Fibroblast of gingiva (primary cell): ENCODE data around the gene ATP4A.

Source experiments
- DNase-seq: peaks from one replicate; pipeline ENCODE4 v3.0.0-alpha.2; 2011; ENCODE audit warnings: low read depth

Gene ATP4A

DNA sequence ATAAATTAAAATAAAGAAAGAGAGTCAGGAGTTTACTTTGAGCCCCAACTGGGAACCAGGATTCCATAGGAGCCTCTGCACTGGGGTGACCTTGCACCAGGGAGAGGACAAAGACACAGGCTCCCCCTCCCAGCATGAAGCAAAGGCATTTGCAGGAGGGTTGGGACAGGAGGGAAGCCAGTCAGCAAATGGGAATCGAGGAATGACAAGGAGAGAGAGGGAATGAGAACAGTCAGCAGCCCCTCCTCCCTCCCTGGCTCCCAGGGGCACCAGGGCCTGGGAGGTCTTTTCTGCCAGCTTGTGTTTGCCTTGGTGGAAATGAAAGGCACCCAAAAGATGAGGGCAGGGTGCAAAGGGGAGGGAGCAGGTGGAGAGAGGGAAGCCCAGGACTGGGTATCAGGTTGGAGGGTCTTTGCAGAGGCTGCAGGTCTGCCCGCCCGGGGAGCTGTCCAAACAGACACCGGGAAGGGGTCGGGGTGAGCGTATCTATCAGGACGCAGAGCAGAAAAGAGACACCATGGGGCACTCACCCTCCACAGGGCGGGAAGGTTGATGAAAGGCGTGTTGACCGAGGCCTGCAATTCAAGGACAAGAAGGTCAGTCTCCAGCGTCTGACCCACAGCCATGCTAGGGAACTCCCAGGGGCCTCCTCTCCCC lies 39.1 kb downstream of the ATP4A start:
- no peak for DNase-seq

GRCh38 chr19:35522745-35523327 lies 40.6 kb downstream of the ATP4A start:
- no peak for DNase-seq

DNA sequence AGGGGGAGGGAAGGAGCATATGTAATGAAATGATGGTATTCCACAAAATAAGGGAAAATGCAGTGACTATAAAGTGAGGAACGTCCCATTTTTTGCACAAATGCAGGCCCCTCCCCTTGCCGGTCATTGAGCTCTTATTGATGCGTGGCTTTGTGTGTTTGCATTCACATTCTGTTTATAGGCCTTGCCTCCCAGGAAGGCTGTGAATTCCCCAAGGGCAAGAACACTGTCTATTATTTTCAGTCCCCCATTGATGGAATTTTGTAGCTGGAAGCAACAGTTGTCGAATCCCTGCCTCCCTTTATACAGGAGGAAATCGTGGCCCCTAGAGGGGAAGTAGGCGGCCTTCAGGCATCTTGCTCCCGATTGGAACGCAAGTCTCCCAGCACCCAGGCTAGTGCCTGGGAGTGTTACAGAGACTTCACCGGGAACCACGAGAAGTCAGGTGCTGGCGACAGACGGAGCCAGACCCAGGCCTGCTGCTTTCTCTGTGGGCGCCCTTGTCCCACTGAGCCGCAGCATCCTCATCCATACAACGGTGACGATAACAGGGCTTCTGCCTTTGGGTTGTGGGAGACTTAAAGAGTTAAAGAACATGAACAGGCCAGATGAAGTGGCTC lies 42.2 kb downstream of the ATP4A start:
- DNase-seq = no peak

DNA sequence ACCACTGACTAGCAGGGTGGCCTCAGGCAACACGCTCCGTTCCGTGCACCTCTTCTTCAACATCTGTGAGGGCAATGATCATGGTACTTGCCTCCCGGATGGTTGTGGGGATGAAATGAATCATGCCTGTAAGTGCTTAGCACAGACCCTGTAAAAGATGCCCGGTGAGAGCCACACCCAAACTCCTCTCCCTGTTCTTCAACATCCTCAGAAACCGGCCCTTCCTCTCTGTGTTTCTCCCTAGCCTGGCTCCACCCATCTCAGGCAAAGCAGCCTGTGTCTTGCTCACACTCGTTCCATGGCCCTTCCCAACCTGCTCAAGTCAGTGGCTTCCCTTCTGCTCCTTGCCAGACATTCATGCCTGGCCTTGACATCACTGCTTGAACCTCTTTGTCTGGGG lies 44.2 kb downstream of the ATP4A start:
- no peak for DNase-seq

DNA sequence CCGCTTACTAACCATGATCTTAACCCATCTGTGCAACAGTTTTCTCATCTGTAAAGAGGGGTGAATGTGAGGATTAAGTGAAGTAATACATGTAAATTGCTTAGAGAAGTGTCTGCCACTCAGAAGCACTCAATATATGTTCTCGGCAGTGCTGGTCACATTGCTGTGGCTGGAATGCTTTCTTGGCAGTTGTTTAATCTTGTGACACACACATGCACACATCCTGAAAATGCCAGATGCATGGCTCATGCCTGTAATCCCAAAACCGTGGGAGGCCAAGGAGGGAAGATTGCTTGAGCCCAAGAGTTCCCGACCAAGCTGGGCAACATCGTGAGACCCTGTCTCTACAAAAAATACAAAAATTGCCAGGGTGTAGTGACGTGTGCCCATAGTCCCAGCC lies 45.1 kb downstream of the ATP4A start:
- DNase-seq = peak; percentile 93

GRCh38 chr19:35517342-35517741 lies 46.1 kb downstream of the ATP4A start:
- no peak for DNase-seq

DNA sequence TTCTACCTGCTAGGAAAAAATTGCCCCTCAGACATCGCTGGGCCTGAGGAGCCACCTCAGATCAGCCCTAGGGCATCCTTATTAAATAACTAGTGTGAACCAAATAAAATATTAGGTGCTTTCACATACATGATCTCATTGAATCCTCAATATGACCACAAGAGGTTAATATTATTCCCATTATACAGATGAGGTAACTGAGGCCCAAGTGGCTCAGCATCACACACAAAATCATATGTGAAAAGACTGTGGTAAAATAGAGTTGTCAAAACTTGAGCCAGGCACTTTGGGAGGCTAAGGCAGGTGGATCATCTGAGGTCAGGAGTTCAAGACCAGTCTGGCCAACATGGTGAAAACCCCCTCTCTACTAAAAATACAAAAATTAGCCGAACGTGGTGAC lies 47.1 kb downstream of the ATP4A start:
- DNase-seq = no peak

DNA sequence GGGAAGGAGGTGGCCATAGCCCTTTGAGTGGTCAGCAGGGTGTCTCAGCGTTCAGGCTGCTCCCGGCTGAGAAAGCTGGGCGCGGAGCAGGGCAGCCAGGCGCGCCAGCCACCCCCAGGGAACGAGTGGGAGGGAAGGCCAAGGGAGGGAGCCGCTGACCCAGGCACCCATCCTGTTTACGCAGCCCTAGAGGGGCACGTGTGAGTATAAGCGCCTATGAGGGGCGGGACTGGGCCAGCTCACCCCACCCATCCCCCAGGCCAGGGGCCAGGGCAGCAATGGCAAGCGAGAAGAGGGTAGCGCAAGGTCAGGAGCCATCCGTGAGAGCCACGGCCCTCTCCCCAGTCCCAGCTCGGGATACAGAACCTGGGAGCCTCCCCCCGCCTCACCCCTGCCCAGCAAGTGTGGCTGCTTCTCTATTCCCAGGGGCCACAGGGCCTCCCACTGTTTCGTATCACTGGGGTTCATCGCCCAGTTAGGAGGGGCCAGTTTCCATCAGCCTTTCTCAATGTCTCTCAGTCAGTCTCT lies 49.1 kb downstream of the ATP4A start:
- peak; percentile 13 for DNase-seq

DNA sequence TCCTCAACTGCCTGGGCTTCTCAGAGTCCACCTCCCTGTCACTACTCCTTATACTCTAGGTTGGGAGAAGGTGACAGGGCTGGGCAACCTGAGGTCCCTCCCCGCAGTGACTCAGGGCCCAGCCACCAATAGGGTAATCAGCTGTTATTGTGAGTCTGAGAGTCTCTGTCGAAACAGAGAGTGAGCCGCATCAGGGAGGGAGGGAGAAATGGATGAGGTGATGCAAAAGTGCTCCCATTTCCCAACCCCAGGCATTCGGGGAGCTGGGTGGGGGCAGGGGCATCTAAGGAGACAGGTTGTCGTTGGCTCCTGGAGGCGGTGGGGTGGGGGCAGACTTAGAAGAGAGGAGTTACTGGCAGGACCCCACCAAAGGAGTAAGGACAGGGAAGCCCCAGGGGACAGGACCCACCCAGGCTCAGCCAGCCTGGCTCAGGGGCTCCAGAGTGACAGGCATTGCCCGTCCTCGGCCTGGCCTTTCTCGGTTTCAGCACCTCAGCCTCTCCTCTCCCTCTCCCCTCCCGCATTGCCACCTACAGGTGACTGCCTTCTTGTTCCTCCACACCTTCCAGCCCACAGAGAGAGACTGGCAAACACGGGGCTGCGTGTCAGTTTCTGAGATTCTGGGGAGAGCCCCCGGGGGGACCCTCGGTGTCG lies 49.7 kb downstream of the ATP4A start, which contains the start of gene DMKN:
Gene DMKN, minus strand, starts transcription at position 22 of the 654 bp plus-strand sequence. CDS start 174 bp downstream, outside the sequence.
- DNase-seq = peak; percentile 62

DNA sequence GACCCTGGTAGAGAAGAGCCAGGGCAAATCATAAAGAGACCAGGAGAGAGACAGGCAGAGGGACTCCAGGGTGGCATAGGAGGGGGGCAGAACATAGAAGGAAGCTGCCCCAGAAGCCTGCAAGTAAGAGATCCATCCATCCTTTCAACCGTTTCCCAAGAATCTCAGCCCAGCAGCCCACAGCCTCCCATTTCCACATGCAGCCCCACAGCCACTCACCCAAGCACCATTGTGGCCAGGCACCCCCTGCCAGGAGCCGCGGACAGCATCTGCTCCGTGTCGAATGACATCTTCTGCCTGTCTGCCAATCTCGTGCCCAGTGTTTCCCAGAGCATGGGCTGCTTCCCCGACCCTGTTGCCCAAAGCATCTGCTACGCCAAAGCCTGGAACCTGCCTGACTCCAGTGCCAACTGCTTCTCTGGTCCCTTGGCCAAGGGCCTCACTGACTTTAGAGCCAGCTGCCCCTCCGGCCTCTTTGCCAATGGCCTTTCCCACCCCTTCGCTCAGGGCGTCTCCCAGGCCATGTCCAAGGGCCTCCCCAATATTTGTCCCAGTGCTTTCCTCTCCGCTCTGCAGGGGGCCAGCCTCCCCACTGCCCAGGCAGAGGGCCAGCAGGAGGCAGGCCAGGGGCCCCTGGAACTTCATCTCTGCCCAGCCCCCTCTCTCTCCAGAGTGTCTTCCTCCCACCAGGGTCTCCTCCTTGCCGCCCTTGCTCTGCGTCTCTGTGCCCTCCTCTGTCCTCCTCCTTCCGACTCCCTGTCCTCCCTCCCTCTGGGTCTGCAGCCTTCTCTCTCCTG lies 50.4 kb downstream of the ATP4A start:
- DNase-seq = no peak

DNA sequence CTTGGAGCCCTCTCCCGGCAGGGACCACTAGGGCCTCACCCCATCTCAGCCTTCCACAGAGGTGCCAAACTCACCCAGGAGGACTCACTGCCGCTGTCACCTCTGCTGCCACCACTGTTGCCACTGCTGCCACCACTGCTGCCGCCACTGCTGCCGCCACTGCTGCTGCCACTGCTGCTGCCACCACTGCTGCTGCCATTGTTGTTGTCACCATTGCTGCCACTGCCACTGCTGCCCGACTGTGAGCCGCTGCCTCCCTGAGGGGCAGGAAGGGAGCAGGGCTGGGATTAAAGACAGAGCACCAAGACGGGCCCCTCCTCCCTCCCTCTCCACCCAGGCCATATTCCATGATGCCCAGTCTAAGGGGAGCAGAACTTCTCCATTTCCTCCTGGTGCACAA lies 52.1 kb downstream of the ATP4A start:
- no peak for DNase-seq

DNA sequence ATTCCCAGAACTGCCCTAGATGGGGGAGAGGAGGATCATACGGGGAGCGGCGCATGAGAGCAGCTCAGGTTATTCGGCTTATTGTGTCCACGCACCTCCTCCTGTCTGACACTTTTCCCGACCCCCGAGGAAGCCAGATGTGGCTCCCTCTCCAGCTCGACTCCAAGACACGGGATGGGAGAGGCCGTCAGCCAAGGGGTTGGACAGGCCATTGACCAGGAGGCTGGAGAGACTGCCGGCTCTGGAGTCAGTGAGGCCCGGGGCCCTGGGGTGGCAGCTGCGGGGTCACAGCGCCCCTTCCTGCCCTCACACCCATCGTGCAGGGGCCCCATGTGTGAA lies 52.9 kb downstream of the ATP4A start:
- no peak for DNase-seq

DNA sequence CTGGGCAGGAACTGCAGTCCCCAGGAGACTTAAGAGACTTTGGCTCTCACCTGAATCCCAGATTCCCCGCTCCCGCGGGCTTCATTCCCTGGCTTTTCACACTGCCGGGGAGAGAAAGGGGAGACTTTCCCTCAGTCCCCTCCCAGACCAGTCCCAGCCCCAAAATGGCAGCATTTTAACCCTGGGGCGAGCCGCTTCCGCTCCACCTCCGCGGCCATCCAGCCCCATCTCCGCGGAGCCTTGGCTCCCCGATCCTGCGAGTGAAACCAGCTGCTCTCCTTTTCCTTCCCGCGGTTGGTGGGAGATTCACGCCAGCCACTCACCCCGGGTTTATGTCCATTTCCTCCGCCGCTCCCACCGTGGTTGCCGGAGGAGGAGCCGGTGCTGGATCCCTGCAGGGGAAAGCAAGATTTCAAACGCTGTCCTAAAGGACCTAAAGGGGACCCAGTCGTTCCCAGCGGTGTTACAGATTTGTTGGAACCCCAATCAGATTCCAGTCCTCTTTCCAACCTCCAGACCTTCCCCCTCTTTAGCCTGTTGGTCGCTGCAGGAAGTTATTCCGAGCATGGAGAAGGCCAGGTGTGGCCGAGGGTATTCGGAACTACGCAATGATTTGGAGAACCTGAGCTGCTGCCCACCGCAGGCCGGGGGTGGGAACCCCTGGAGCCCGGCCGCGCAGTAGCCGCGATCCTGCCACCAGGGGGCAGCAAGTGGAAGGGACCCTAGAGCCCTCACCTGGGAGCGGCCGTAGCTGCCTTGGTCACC lies 53.4 kb downstream of the ATP4A start:
- DNase-seq = no peak

DNA sequence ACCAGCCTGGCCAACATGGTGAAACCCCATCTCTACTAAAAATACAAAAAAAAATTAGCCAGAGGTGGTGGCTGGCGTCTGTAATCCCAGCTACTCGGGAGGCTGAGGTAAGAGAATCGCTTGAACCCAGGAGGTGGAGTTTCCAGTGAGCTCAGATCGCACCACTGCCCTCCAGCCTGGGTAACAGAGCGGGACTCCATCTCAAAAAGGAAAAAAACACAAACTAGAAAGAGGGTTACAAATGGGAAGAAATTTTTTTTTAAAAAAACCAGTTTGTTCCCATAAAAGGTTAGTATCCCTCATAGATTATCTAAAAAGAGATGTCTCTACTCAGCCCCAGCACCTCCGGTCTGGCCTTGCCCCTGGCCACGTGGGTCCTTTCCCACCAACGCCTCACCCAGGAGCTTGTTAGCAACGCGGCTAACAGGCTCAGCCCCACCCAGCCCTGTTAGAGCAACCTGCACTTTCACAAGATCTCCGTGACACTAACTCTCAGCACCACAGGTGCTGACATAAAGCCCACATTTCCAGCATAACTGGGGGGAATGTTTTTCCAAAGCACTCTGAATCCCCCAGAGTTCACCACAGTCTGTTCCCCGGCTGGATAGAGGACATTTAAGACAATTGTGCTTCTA lies 54.3 kb downstream of the ATP4A start:
- no peak for DNase-seq

DNA sequence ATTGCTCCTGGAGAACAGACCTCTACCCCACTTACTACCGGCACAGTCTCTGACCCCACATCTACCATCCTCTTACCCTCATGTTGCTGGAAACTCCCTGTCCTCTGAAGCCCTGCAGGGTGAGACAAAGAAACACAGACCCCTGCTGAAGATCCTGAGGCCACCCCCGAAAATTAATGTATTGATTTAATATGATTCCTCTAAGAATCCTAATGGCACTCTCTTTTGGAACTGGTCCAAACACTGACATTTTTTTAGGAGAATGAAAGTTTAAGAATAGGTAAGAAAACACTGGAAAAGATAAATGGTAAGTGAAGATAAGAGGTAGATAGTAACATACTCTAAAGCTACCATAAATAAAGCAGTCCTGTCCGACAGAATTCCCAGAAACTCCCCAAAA lies 55.3 kb downstream of the ATP4A start:
- DNase-seq = no peak

GRCh38 chr19:35507561-35507960 lies 55.9 kb downstream of the ATP4A start:
- no peak for DNase-seq

GRCh38 chr19:35506011-35506410 lies 57.4 kb downstream of the ATP4A start:
- no peak for DNase-seq

- no peak for DNase-seq
These were observed 60.7 kb downstream of the ATP4A start for GRCh38 chr19:35502751-35503150.

DNA sequence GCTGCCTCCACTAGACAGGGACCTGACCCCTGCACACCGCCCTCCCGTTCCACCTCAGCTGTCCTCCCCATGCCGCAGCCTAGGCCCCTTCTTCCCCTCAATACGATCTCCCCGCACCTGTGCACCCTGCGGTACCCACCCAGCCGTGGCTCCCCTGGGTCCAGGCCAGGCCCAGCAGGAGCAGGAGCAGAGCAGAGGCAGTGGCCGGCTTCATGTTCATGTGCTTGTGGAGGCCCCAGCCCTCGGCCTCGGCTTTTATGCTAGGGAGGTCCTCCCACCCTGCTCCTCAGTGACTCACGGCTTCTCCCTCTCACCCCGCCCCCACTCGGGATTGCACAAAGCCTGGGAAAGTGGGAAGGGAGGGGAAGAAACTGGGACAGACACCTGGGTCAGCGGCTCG lies 61.8 kb downstream of the ATP4A start:
- no peak for DNase-seq

DNA sequence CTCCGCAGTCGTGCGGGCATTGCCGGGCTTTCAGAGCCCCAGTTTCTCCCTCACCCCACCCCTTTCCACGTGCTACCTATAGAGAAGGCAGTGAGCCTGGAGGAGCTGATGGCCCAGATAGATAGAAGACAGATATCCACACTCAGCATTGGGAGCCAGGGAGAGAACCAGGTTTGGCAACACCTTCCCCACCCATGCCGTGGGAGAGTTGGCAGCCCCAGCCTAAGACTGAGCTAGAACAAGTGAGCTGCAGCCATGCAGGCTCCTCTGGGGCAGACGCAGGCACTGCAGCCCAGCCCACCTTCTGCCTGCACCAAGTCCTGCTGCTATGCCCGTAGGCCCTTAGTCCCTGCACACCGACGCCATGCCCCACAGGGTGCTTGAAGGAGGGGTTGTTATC lies 62.8 kb downstream of the ATP4A start:
- no peak for DNase-seq
